Measurements from ENCODE around the gene ASB12. TPM values are rescaled to one million over a fixed set of nuclear protein-coding genes. Genes with fewer than 3 reads are reported as not detected.

Gene ASB12
- total and polyA plus RNA-seq, 2 of the 13 experiments (the other 11 are each of a cell fraction or from before 2014, with no cell fraction given): 0.05 TPM; not detected in 1

GRCh38 chrX:64191281-64192010 is 39.0 kb downstream of the ASB12 start (continued):
- TF ChIP-seq REPIN1 (CRISPR knock-in tag; IDR thresholded peaks at IDR 0.05; ENCODE audit: borderline replicate concordance, low read depth) (no peak), ZNF616 (CRISPR knock-in tag; IDR thresholded peaks at IDR 0.05; ENCODE audit: low read depth) (no peak)

GRCh38 chrX:64190136-64190740 is 40.2 kb downstream of the ASB12 start:
- TF ChIP-seq ZBTB7B (CRISPR knock-in tag; IDR thresholded peaks at IDR 0.05) (no peak), JUNB (CRISPR knock-in tag; IDR thresholded peaks at IDR 0.05; ENCODE audit: borderline replicate concordance) (no peak), MAX (IDR thresholded peaks at IDR 0.05) (no peak), SNAI1 (CRISPR knock-in tag; IDR thresholded peaks at IDR 0.05; ENCODE audit: borderline replicate concordance) (no peak), RFX1 (IDR thresholded peaks at IDR 0.05) (no peak), ZNF142 (CRISPR knock-in tag; IDR thresholded peaks at IDR 0.05) (no peak), ZNF275 (CRISPR knock-in tag; IDR thresholded peaks at IDR 0.05; ENCODE audit: borderline replicate concordance) (no peak), CERS6 (CRISPR knock-in tag; IDR thresholded peaks at IDR 0.05) (no peak), RARA (CRISPR knock-in tag; IDR thresholded peaks at IDR 0.05) (no peak)
- in situ Hi-C loops (cut with HindIII; ENCODE audit: extremely low pct_ligation_motif_present, low pct_unique_long_range_greater_than_20kb) (no loop called here), intact Hi-C loops (cut with micrococcal nuclease; ENCODE audit: unreplicated experiment) (no loop called here)
- Histone ChIP-seq H3K9me3 (ENCODE audit: low read length) (no peaks in the 10 kb centered on the region), H3K27me3 (ENCODE audit: control insufficient read depth in 1 of 2, insufficient read depth in 2 of 2, low read length in 2 of 2) (no peaks in the 10 kb centered on the region), H2AFZ (ENCODE audit: low read length) (no peak overlapping the region), H3K79me2 (ENCODE audit: insufficient read depth, low read length) (no peaks in the 10 kb centered on the region), H3K4me2 (ENCODE audit: low read depth, low read length) (no peak overlapping the region), H3K9ac (ENCODE audit: insufficient read depth, low read depth, low read length) (no peak overlapping the region), H4K20me1 (ENCODE audit: insufficient read depth, low read length) (no peaks in the 10 kb centered on the region), H3K4me3 (replicated peaks in 1 of 3; ENCODE audit: insufficient read depth in 1 of 3, low read depth in 2 of 3, low read length in 3 of 3) (no peak overlapping the region), H3K36me3 (replicated peaks in 1 of 2; ENCODE audit: control insufficient read depth in 1 of 2, insufficient read depth in 2 of 2, low read length in 2 of 2) (peaks cover 1 to 3% of the 10 kb centered on the region in 2 experiments; a peak in 3 of 5 replicates), H3K27ac (ENCODE audit: extremely low read length, insufficient read depth, low read length) (no peak overlapping the region), H3K4me1 (ENCODE audit: insufficient read depth, low read length) (peaks cover 12% of the 10 kb centered on the region)
- no peak for DNase-seq (ENCODE audit: low spot score)
- ChIA-PET CTCF (ENCODE audit: low intra/inter-chr PET ratio, low total read pairs) (no interaction called here), POLR2A (no interaction called here)
- WGBS (ENCODE audit: low lambda C conversion rate): 100% methylated on average over 2 of the region's 10 CpGs
- ATAC-seq: no peak
- no TSS peak for BruUV-seq (replicated peaks)
- FAIRE-seq: no peak
